Endothelial cell of hepatic sinusoid (primary cell): ENCODE results near the gene PROK1.
"Not testable (repeated sequence)": the region's sequence is repeated elsewhere in the genome, so short reads cannot be mapped to it uniquely, and the experiment has no call there.

Experiments used
- in situ Hi-C: cut with HindIII; loops from 2 replicates; pipeline ENCODE4 v1.10.0; 2017; ENCODE audit warnings: low sequenced_read_pairs

The PROK1 gene

GRCh38 chr1:110450929-110451328 is at the start of gene PROK1:
Gene PROK1, plus strand, starts transcription at chr1:110451149. Its CDS starts 68 bp downstream, at chr1:110451217.
- in situ Hi-C loops: no loop called here

DNA sequence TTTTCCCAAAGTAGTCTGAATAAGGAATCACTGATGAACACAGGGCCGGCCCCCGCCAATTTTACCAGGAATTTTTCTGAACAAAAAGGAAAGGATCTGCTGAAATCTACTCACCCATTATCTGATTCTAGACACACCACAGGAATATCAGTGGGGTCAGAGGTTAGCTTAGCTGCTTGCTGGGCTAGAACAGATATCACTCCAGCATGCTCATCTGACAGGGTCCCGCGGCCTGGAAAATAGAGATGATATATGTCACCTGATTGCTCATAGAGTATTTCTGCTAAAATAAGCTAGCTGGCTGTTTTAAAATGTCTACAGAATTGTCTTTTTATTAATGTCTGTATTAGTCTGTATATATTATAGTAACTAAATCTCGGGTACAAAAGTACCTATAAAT is 47.1 kb upstream of the PROK1 start:
- in situ Hi-C loops: no loop called here

- in situ Hi-C loops: no loop called here
Observed at GRCh38 chr1:110404401-110404800, 46.5 kb upstream of the PROK1 start.

- in situ Hi-C loops: not testable (repeated sequence)
Observed at GRCh38 chr1:110406407-110406806, 44.5 kb upstream of the PROK1 start.

- in situ Hi-C loops: no loop called here
Observed at GRCh38 chr1:110407260-110408210, 43.4 kb upstream of the PROK1 start, which contains the start of gene LAMTOR5. Gene LAMTOR5, minus strand, starts transcription at chr1:110407694. Its CDS starts 74 bp downstream, at chr1:110407620.

- in situ Hi-C loops: no loop called here
Observed at GRCh38 chr1:110408488-110408887, 42.5 kb upstream of the PROK1 start.

DNA sequence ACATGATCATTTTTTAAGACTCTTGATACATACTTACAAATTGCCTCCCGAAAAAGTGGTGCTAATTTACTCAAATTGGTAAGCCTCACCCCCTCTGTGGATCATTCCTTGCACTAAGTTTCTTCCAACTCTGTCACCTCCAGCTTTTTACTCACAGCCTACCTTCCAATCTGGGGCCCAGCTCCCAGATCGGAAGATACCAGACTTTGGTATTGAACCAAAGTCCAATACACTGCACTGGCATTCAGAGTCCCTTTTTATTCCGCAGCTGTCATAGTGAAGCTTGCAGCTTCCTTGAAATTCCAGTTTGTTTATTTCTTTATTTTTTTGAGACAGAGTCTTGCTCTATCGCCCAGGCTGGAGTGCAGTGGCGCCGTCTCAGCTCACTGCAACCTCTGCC is 41.6 kb upstream of the PROK1 start:
- in situ Hi-C loops: no loop called here

DNA sequence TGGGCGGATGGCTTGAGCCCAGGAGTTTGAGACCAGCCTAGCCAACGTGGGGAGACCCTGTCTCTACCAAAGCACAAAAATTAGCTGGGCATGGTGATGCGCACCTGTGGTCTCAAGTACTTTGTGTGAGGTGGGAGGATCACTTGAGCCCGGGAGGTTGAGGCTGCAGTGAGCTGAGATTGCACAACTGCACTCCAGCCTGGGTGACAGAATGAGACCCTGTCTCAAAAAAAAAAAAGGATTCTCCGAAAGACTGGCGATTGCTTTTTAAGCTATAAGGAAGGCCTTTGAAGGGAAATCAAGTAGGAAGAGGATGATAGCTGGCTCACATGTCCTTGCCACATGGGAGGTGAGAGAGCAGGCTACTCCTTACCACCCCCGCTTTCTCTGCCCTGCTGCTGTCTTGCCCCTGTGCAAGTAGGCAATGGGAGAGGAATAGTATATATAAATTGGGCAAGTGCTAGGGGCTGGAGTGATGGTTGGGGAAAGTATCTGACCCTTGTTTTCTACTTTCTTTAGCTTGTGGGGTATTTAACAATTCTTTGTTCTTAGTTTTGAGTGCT is 39.7 kb upstream of the PROK1 start:
- in situ Hi-C loops: no loop called here

GRCh38 chr1:110412576-110412975 is 38.4 kb upstream of the PROK1 start:
- in situ Hi-C loops: no loop called here

- in situ Hi-C loops: not testable (repeated sequence)
Observed at GRCh38 chr1:110413045-110413444, 37.9 kb upstream of the PROK1 start.

- in situ Hi-C loops: no loop called here
Observed at GRCh38 chr1:110418729-110419128, 32.2 kb upstream of the PROK1 start.

DNA sequence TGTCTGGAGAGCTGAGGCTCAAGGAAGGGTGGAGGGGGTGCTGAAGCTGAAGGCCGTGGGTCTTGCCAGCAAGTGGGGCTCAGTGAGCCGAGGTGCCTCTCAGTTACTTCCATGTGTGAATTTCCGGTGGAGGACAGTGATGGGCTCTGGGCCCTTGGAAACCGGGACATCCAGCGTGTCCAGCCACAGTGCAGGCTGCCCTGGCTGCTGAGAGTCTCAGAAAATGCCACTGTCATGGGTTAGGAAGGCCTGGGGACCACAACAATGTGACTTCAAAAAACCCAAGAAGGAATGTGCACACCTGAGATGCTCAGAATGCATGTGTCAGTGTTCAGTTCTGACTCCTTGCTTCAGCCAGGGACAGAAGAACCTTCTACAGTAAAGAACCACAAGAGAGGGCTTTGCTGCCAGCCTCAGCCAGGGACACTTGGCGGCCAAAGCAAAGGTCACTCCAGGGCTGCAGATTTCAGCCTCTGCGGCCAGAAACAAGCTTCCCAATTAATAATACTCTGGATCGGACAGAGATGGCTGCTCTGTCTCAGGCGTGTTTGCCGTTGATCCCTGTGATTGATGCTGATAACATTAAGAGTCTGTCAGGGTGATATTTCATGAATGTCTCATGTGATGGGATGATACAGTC is 30.8 kb upstream of the PROK1 start:
- in situ Hi-C loops: loop anchor here (5.0 kb wide), 1 partner anchor 67 kb away; no protein-coding TSS in a partner anchor

DNA sequence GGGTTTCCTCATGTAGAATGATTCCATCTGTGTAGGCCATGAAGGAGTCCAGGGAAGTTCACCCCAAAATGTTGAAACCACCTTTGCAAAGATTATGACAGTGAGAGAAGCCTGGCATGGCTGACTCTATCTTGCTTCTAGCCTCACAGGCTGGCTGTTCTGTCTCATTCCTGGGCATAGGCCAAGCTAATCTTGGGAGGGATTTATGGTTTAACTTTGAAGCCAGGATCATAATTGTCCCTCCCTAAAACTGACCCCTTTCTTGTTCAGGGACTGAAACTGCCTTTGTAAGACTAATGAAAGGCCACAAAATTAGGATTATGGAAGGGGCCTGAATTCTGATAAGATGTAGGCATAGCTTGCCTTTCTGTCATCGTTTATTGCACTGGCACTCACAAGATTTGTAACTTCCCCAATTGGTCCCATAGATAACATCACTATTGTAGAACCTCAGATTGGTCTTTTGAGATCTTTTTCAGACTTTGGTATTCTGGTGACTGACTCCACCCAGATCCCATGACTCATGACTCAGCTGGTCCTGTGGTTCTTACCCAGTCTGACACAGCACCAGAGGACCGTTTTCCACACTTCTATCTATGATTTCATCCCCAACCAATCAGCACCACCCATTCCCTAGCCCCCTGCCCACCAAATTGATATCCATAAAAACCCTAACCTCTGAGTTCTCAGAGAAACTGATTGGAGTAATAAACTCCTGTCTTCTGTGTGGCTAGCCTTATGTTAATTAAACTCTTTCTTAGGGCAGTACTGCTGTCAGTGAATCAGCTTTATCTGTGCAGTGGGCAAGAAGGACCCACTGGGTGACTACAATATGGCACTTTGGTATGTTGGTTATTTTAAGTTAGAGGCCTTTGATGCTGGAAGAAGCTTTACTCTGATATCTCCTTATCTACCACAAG is 29.8 kb upstream of the PROK1 start:
- in situ Hi-C loops: loop anchor here (5.0 kb wide), 1 partner anchor 66 kb away; no protein-coding TSS in a partner anchor

- in situ Hi-C loops: loop anchor here (5.0 kb wide), 1 partner anchor 62 kb away; no protein-coding TSS in a partner anchor
Observed at GRCh38 chr1:110424699-110425611, 26.0 kb upstream of the PROK1 start.

DNA sequence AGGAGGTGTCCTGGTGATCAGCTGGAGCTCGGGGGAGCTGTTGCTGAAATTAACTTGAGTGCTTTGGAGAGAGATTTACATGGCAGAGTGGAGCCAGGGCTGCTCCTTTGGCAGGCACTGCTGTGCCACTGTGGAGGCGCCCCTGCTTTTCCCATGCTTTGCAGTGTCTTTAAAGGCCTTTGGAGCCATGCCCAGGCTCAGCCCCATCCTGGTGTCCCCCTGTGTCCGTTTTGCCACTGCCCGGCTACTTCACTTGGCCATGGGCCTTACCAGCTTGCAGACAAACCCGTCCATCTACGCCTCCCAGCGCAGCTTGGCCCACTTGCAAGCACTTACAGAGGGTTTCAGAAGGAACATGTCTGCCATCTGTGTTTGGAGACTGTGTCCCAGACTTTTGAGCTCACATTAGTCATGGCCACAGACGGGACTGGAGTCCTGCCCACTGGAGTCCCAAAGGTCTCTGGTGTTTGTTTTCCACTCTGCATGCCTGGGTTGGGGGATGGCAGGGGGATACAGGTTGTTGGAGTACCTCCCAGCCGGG is 25.3 kb upstream of the PROK1 start:
- in situ Hi-C loops: no loop called here

GRCh38 chr1:110426854-110427253 is 24.1 kb upstream of the PROK1 start:
- in situ Hi-C loops: no loop called here

- in situ Hi-C loops: no loop called here
Observed at GRCh38 chr1:110428946-110429345, 22.0 kb upstream of the PROK1 start.

DNA sequence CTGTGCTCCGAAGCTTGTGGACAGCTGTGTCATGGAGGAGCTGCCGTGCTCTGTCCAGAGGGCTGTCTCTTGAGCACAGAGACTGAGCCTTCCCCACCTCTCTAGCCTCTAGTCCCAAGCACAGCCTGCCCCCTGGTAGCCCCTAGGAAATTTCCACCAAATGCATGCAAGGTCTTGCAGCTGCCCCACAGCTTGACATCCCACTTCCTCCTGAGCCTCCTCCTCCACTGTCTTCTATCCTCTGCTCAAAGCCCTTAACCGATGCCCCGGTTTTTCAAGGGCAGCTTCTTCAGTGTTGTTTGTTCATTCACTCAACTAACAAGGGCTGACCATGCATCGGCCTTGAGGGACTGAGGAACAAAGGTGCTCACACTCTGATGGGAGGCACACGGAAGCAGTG is 20.6 kb upstream of the PROK1 start:
- in situ Hi-C loops: no loop called here

DNA sequence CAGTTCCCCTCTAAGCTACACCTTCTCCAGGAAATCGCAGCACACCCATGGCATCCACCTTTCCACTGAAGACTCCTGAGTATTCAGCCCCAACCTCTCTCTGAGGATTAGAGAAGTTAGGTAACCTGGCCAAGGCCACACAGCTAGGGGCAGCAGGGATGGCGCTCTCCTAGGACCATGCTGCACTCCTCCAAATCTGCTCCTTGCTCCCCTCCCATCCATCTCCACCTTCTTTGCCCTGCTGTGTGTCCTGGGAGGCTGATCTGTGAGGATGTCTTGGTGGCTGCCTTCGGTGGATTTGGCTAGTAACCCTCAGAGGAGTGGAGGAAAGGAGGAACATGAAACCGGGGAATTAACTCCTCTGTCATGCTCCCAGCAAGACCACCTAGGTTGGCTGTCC is 20.0 kb upstream of the PROK1 start:
- in situ Hi-C loops: no loop called here
